ENCODE data around the gene GTPBP4.

DNA sequence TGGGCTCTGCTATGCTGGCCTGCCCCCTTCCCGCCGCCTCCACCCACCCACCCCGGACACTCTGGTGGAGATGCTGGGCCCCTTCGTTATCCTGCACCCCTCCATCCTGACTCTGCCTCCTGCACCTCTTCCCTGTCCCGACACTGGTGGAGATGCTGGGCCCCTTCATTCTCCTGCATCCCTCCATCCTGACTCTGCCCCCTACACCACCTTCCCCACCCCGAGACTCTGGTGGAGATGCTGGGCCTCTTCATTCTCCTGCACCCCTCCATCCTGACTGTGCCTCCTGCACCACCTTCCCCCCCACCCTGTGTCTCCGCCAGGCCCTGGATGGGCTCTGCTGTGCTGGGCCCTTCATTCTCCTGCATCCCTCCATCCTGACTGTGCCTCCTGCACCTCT, 22.5 kb downstream of the GTPBP4 start:
- TF ChIP-seq, protein P1, sequence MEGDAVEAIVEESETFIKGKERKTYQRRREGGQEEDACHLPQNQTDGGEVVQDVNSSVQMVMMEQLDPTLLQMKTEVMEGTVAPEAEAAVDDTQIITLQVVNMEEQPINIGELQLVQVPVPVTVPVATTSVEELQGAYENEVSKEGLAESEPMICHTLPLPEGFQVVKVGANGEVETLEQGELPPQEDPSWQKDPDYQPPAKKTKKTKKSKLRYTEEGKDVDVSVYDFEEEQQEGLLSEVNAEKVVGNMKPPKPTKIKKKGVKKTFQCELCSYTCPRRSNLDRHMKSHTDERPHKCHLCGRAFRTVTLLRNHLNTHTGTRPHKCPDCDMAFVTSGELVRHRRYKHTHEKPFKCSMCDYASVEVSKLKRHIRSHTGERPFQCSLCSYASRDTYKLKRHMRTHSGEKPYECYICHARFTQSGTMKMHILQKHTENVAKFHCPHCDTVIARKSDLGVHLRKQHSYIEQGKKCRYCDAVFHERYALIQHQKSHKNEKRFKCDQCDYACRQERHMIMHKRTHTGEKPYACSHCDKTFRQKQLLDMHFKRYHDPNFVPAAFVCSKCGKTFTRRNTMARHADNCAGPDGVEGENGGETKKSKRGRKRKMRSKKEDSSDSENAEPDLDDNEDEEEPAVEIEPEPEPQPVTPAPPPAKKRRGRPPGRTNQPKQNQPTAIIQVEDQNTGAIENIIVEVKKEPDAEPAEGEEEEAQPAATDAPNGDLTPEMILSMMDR (conservative IDR thresholded peaks at IDR 0.05 in 1 of 2, IDR thresholded peaks at IDR 0.05 in 1 of 2; ENCODE audit: low read depth in 1 of 2, low read length in 2 of 2), result no peak
- no peak for TF ChIP-seq EZH2 (IDR thresholded peaks at IDR 0.05; ENCODE audit: low read length, missing control alignments)
